Spleen (tissue), 11 donors: ENCODE data around the gene WFDC5. TPM values are rescaled to one million over a fixed set of nuclear protein-coding genes. Genes with fewer than 3 reads are reported as not detected.

ENCODE experiments used
- DNase-seq: peaks from one replicate; pipeline ENCODE4 v3.0.0-alpha.2; 2020
- H3K27ac ChIP-seq, 8 donors: fragments of 200-600 bp; sonication (generic) in 7 of 8; 1 replicate in 4 of 8; 2 replicates in 4 of 8; pipeline versions ENCODE4 v1.5.0 to v1.8.0; 2016 to 2021; ENCODE audit warnings: inconsistent platforms in 4 of 8, mild to moderate bottlenecking in 4 of 8, moderate library complexity in 1 of 8
- H3K27me3 ChIP-seq, 7 donors: fragments of 200-600 bp; sonication (generic) in 6 of 7; replicated peaks in 1 of 7; 1 replicate in 4 of 7; 2 replicates in 3 of 7; pipeline versions ENCODE4 v1.5.0 to v1.8.0; 2016 to 2021; ENCODE audit warnings: inconsistent platforms in 3 of 7, mild to moderate bottlenecking in 1 of 7
- H3K36me3 ChIP-seq, 6 donors: fragments of 200-600 bp; sonication (generic) in 5 of 6; 1 replicate in 4 of 6; 2 replicates in 2 of 6; pipeline versions ENCODE4 v1.5.0 to v1.8.0; 2016 to 2021; ENCODE audit warnings: inconsistent platforms in 2 of 6
- H3K4me1 ChIP-seq, 6 donors: fragments of 200-600 bp; sonication (generic) in 5 of 6; 1 replicate in 3 of 6; 2 replicates in 3 of 6; pipeline versions ENCODE4 v1.5.0 to v1.8.0; 2016 to 2021; ENCODE audit warnings: inconsistent platforms in 3 of 6
- H3K4me3 ChIP-seq, 8 donors: fragments of 200-600 bp; sonication (generic) in 7 of 8; 1 replicate in 4 of 8; 2 replicates in 4 of 8; pipeline versions ENCODE4 v1.5.0 to v1.8.0; 2016 to 2021; ENCODE audit warnings: inconsistent platforms in 4 of 8, mild to moderate bottlenecking in 4 of 8, moderate library complexity in 2 of 8
- H3K9me3 ChIP-seq, 8 donors: fragments of 200-600 bp; sonication (generic) in 7 of 8; 1 replicate in 4 of 8; 2 replicates in 4 of 8; pipeline versions ENCODE4 v1.5.0 to v1.8.0; 2016 to 2021; ENCODE audit warnings: inconsistent platforms in 4 of 8
- POLR2A ChIP-seq, 3 donors: fragments of 450-650 bp; IDR thresholded peaks; one replicate each; pipeline ENCODE4 v1.5.1; 2017; ENCODE audit warnings: antibody characterized with exemption in 3 of 3, mild to moderate bottlenecking in 1 of 3
- POLR2AphosphoS5 ChIP-seq, 3 donors: sonication (generic); formaldehyde crosslinking; IDR thresholded peaks; one replicate each; pipeline ENCODE4 v1.5.1; 2017; ENCODE audit warnings: antibody characterized with exemption in 3 of 3
- WGBS, 5 donors: extraction: QIAGEN DNeasy Blood & Tissue Kit in 3 of 5; methylation state at CpG; one replicate each; pipeline versions ENCODE4 v1.1.5 to v1.1.7; 2013 to 2018; 5-methylcytosine and 5-hydroxymethylcytosine counted together
- intact Hi-C: fragments of 100-400 bp; cut with DNase I; formaldehyde crosslinking; loops from one replicate; pipeline ENCODE4 v1.15.0; 2023; ENCODE audit warnings: low total_unique reads
- polyA plus RNA-seq, 3 donors: library from polyadenylated mRNA; stranded (reverse); fragments of 200-250 nt; gene quantifications; one replicate each; pipeline ENCODE4 v1.2.1, GENCODE V29; 2013
- total RNA-seq, 7 donors: library from RNA; depleted of rRNA in 3 of 7; stranded (reverse); fragments of >200 nt in 3 of 7; fragmentation: NEBNext Ultra II Directional in 4 of 7; extraction: Animal tissue kit (Norgen Biotek cat#: 25700) in 4 of 7; gene quantifications; one replicate each; pipeline versions ENCODE4 v1.1.0 to v1.2.1, GENCODE V29; 2016 to 2021
- TF ChIP-seq, protein P1 (sequence below), 11 experiments: fragments of 200-600 bp in 7 of 11; fragments of 450-650 bp in 4 of 11; sonication (generic) in 4 of 11; IDR thresholded peaks in 8 of 11; conservative IDR thresholded peaks in 3 of 11; 1 replicate in 7 of 11; 2 replicates in 4 of 11; pipeline versions ENCODE4 v1.4.0 to v1.8.0; 2016 to 2021; ENCODE audit warnings: antibody characterized with exemption in 11 of 11, inconsistent platforms in 4 of 11, mild to moderate bottlenecking in 1 of 11
- donor health status: healthy with polysubstance abuse.
- donor health status: DM: no; HTN: no; CAD: no; lungs with moderate emphysema.
- donor health status: DM: no; HTN: no; CAD: no.
- donor health status: Bipolar disorder and iron deficiency.
- donor health status: healthy.
- donor health status: DM: no; HTN: no; CAD: no.
- donor health status: DM: yes; HTN: yes; CAD: no.

The WFDC5 gene
- total and polyA plus RNA-seq, 10 donors: not detected

DNA sequence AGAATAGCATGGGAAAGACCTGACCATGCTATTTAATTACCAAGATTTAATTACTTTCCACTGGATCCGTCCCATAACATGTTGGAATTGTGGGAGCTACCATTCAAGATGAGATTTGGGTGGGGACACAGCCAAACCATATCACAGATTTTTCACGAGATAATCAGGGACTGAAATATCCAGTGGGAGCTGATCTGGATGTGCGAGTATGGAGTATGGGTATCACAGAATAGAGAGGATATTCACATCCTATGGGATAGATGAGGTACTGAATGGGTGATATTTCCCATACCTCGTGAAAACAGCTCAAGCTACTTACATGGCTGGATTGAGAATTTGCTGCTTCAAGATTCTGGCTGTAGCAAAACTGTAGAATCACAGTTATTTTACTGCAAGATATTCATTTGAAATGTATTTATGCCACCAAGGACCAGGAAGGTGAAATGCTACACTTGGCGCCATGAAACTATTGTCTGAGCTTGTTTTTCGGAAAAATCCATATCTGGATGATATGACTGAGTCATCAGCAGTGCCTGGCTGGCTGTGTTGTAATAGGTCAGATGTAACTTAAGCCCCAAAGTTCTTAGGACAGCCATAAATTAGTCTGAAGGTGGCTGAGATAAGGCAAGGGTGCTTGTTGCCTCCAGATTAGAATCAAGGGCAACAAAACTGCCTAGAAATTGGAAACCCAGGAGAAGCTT lies 43.9 kb downstream of the WFDC5 start:
- Histone ChIP-seq H3K27me3 (no peaks in the 10 kb centered on the region), H3K4me1 (peaks cover 0 to 30% (median 0%) of the 10 kb centered on the region in 6 donors), H3K4me3 (no peak overlapping the region), H3K9me3 (no peaks in the 10 kb centered on the region), H3K36me3 (peaks cover 3 to 75% (median 39%) of the 10 kb centered on the region in 6 donors), H3K27ac (no peak overlapping the region)
- WGBS, 5 donors: 93 to 97% (median 96%) methylated on average over 6 of the region's 6 CpGs
- intact Hi-C loops: no loop called here
- no peak for DNase-seq
- no peak for TF ChIP-seq POLR2AphosphoS5 (IDR thresholded peaks at IDR 0.05)
- TF ChIP-seq POLR2A (IDR thresholded peaks at IDR 0.05): no peak
- TF ChIP-seq, protein P1, sequence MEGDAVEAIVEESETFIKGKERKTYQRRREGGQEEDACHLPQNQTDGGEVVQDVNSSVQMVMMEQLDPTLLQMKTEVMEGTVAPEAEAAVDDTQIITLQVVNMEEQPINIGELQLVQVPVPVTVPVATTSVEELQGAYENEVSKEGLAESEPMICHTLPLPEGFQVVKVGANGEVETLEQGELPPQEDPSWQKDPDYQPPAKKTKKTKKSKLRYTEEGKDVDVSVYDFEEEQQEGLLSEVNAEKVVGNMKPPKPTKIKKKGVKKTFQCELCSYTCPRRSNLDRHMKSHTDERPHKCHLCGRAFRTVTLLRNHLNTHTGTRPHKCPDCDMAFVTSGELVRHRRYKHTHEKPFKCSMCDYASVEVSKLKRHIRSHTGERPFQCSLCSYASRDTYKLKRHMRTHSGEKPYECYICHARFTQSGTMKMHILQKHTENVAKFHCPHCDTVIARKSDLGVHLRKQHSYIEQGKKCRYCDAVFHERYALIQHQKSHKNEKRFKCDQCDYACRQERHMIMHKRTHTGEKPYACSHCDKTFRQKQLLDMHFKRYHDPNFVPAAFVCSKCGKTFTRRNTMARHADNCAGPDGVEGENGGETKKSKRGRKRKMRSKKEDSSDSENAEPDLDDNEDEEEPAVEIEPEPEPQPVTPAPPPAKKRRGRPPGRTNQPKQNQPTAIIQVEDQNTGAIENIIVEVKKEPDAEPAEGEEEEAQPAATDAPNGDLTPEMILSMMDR (IDR thresholded peaks at IDR 0.05 in 8 of 11, conservative IDR thresholded peaks at IDR 0.05 in 3 of 11): no peak

GRCh38 chr20:45069261-45069660 lies 45.7 kb downstream of the WFDC5 start:
- H3K4me1 ChIP-seq: peaks cover 0 to 46% (median 9%) of the 10 kb centered on the region in 6 donors
- intact Hi-C loops: no loop called here
- H3K27ac ChIP-seq: no peak overlapping the region
- 88 to 100% (median 95%) methylated on average over 1 of the region's 1 CpG for WGBS, 5 donors
- DNase-seq: no peak
- H3K4me3 ChIP-seq: no peak overlapping the region
- H3K36me3 ChIP-seq: peaks cover 0 to 57% (median 22%) of the 10 kb centered on the region in 6 donors
- no peak for TF ChIP-seq POLR2AphosphoS5 (IDR thresholded peaks at IDR 0.05)
- TF ChIP-seq POLR2A (IDR thresholded peaks at IDR 0.05): no peak
- TF ChIP-seq, protein P1 (IDR thresholded peaks at IDR 0.05 in 8 of 11, conservative IDR thresholded peaks at IDR 0.05 in 3 of 11): no peak
- H3K9me3 ChIP-seq: no peaks in the 10 kb centered on the region
- no peaks in the 10 kb centered on the region for H3K27me3 ChIP-seq

- no peak for TF ChIP-seq POLR2A (IDR thresholded peaks at IDR 0.05)
- no peak for TF ChIP-seq POLR2AphosphoS5 (IDR thresholded peaks at IDR 0.05)
- TF ChIP-seq, protein P1 (IDR thresholded peaks at IDR 0.05 in 8 of 11, conservative IDR thresholded peaks at IDR 0.05 in 3 of 11): no peak
- WGBS, 5 donors: 79 to 90% (median 85%) methylated on average over 2 of the region's 2 CpGs
- Histone ChIP-seq H3K36me3 (peaks cover 0 to 47% (median 15%) of the 10 kb centered on the region in 6 donors), H3K27me3 (no peaks in the 10 kb centered on the region), H3K27ac (no peak overlapping the region), H3K9me3 (no peaks in the 10 kb centered on the region), H3K4me1 (peaks cover 4 to 60% (median 16%) of the 10 kb centered on the region in 6 donors), H3K4me3 (no peak overlapping the region)
- intact Hi-C loops: no loop called here
- no peak for DNase-seq
These were observed 47.4 kb downstream of the WFDC5 start for GRCh38 chr20:45067558-45067957.

DNA sequence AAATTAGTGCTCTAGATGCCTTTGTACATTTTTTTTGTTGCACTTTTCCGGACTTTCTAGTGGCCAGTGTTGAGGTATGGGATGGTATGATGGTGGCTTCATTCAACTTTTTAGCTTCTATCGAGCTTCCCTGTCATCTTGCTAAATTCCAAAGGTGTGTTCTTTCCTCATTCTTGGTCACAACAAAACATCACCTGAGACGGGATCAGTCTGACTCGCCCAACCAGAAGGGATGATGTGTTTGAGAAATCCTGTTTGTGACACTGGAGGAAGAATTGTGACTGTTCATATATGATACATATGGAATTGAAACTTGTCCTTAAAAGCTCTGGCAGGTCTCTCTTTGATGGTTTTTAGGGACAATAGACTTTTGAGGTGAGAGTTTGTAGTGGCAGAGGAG lies 47.9 kb downstream of the WFDC5 start:
- Histone ChIP-seq H3K36me3 (peaks cover 0 to 49% (median 14%) of the 10 kb centered on the region in 6 donors), H3K27ac (no peak overlapping the region), H3K27me3 (no peaks in the 10 kb centered on the region), H3K4me1 (peaks cover 4 to 64% (median 15%) of the 10 kb centered on the region in 6 donors), H3K4me3 (no peak overlapping the region), H3K9me3 (no peaks in the 10 kb centered on the region)
- intact Hi-C loops: no loop called here
- TF ChIP-seq, protein P1 (IDR thresholded peaks at IDR 0.05 in 8 of 11, conservative IDR thresholded peaks at IDR 0.05 in 3 of 11): no peak
- TF ChIP-seq POLR2A (IDR thresholded peaks at IDR 0.05) (no peak), POLR2AphosphoS5 (IDR thresholded peaks at IDR 0.05) (no peak)
- DNase-seq: no peak
- 90 to 97% (median 93%) methylated on average over 4 of the region's 4 CpGs for WGBS, 5 donors
